ENCODE results near the gene SCARB2. TPM values are rescaled to one million over a fixed set of nuclear protein-coding genes. Genes with fewer than 3 reads are reported as not detected.

Gene SCARB2
- total RNA-seq, 2 experiments from 2014 or later: 4.1 to 5.1 TPM

GRCh38 chr4:76233083-76233482 lies 19.5 kb upstream of the SCARB2 start:
- POLR2A ChIA-PET: no interaction called here

GRCh38 chr4:76232681-76233080 lies 19.1 kb upstream of the SCARB2 start:
- ChIA-PET POLR2A (no interaction called here), CTCF (no interaction called here)

More at GRCh38 chr4:76233083-76233482, 19.5 kb upstream of the SCARB2 start:
- CTCF ChIA-PET: no interaction called here

- ChIA-PET POLR2A (no interaction called here), CTCF (no interaction called here)
These were observed 12.8 kb upstream of the SCARB2 start for GRCh38 chr4:76226418-76226817.

- CTCF ChIA-PET: no interaction called here
- POLR2A ChIA-PET: no interaction called here
These were observed 10.5 kb upstream of the SCARB2 start for GRCh38 chr4:76224171-76224570.

GRCh38 chr4:76219299-76220055 lies 5.9 kb upstream of the SCARB2 start:
- ChIA-PET POLR2A (no interaction called here), CTCF (interaction anchor here (0.5 kb wide), 1 partner anchor 336 kb away, joined by 4 read pairs; no protein-coding TSS in a partner anchor)

- ChIA-PET POLR2A (no interaction called here), CTCF (interaction anchor here (0.6 kb wide), 1 partner anchor 72 kb away, joined by 4 read pairs; no protein-coding TSS in a partner anchor)
These were observed 3.6 kb upstream of the SCARB2 start for GRCh38 chr4:76216975-76217814.

GRCh38 chr4:76216524-76216923 lies 2.9 kb upstream of the SCARB2 start:
- POLR2A ChIA-PET: no interaction called here
- CTCF ChIA-PET: interaction anchor here (0.6 kb wide), 1 partner anchor 72 kb away, joined by 4 read pairs; no protein-coding TSS in a partner anchor

- POLR2A ChIA-PET: no interaction called here
- CTCF ChIA-PET: interaction anchor here (1.3 kb wide), 1 partner anchor 163 kb away, joined by 3 read pairs; no protein-coding TSS in a partner anchor
These were observed 1.5 kb upstream of the SCARB2 start for GRCh38 chr4:76215077-76215476.

- POLR2A ChIA-PET: no interaction called here
- CTCF ChIA-PET: interaction anchor here (1.3 to 2.4 kb wide), 3 partner anchors 14 to 164 kb away, joined by 3 to 9 read pairs (median 3); no protein-coding TSS in a partner anchor
These were observed 602 bp upstream of the SCARB2 start for GRCh38 chr4:76214177-76214675.

GRCh38 chr4:76212851-76213414 lies 691 bp downstream of the SCARB2 start:
- ChIA-PET CTCF (interaction anchor here (1.7 to 2.4 kb wide), 2 partner anchors 13 to 33 kb away, joined by 3 to 9 read pairs; no protein-coding TSS in a partner anchor), POLR2A (interaction anchor here (0.7 kb wide), 1 partner anchor 13 kb away, joined by 3 read pairs; no protein-coding TSS in a partner anchor)

- POLR2A ChIA-PET: no interaction called here
- CTCF ChIA-PET: interaction anchor here (0.9 to 2.4 kb wide), 3 partner anchors 12 to 32 kb away, joined by 3 to 9 read pairs (median 3); no protein-coding TSS in a partner anchor
These were observed 1.6 kb downstream of the SCARB2 start for GRCh38 chr4:76211769-76212708.

- ChIA-PET POLR2A (interaction anchor here (0.6 kb wide), 1 partner anchor 193 kb away, joined by 6 read pairs; no protein-coding TSS in a partner anchor), CTCF (no interaction called here)
These were observed 3.2 kb downstream of the SCARB2 start for GRCh38 chr4:76210452-76210851.

GRCh38 chr4:76209881-76210280 lies 3.7 kb downstream of the SCARB2 start:
- ChIA-PET POLR2A (no interaction called here), CTCF (interaction anchor here (2.7 kb wide), 1 partner anchor 30 kb away, joined by 9 read pairs; no protein-coding TSS in a partner anchor)

GRCh38 chr4:76208005-76208765 lies 5.4 kb downstream of the SCARB2 start:
- CTCF ChIA-PET: interaction anchor here (2.7 kb wide), 1 partner anchor 29 kb away, joined by 9 read pairs; no protein-coding TSS in a partner anchor
- POLR2A ChIA-PET: no interaction called here

GRCh38 chr4:76207549-76207948 lies 6.1 kb downstream of the SCARB2 start:
- POLR2A ChIA-PET: no interaction called here
- CTCF ChIA-PET: interaction anchor here (2.7 kb wide), 1 partner anchor 28 kb away, joined by 9 read pairs; no protein-coding TSS in a partner anchor

- POLR2A ChIA-PET: no interaction called here
- CTCF ChIA-PET: interaction anchor here (1.0 kb wide), 1 partner anchor 27 kb away, joined by 3 read pairs; no protein-coding TSS in a partner anchor
These were observed 7.2 kb downstream of the SCARB2 start for GRCh38 chr4:76206222-76206942.

GRCh38 chr4:76205476-76205875 lies 8.1 kb downstream of the SCARB2 start:
- POLR2A ChIA-PET: no interaction called here
- CTCF ChIA-PET: interaction anchor here (1.4 kb wide), 1 partner anchor 26 kb away, joined by 5 read pairs; no protein-coding TSS in a partner anchor

All from activated CD8-positive, alpha-beta memory T cell treated with anti-CD3 and anti-CD28 coated beads for 36 hours (primary cell).